ENCODE data around the gene PTPRG. TPM values are rescaled to one million over a fixed set of nuclear protein-coding genes. Genes with fewer than 3 reads are reported as not detected.

Gene PTPRG
- total and polyA plus RNA-seq, 2 donors (not counting 3 experiments of a cell fraction or from before 2014, with no cell fraction given) = 8.9 to 39.1 TPM

DNA sequence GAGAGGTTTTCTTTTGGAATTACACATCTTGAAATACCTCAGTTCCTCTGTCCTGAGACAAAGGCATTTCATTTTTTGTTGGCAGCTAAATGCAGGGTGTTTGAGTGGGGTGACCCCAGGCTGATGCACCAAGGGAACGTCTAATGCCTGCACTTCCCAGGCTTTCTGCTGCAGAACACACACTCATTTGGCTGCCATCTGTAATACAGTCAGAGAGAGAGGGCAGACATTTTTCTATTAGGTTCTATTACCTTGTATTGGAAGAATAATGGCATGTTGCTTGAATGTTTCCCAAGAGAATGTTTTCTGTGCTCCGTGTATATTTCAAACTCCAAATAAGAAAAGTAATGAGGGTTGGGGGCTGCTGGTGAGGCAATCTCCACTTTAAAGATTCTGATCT is 87.1 kb downstream of the PTPRG start:
- POLR2A ChIA-PET = no interaction called here
- Histone ChIP-seq H3K27me3 (ENCODE audit: control insufficient read depth in 2 of 2, insufficient read depth in 2 of 2, low read length in 2 of 2) (no peaks in the 10 kb centered on the region), H2AFZ (ENCODE audit: low read depth, low read length) (no peak overlapping the region), H3K79me2 (ENCODE audit: control insufficient read depth, insufficient read depth, low read length) (peaks cover 1% of the 10 kb centered on the region), H3K4me3 (replicated peaks in 1 of 3; ENCODE audit: insufficient read depth in 1 of 3, low read depth in 1 of 3, low read length in 3 of 3) (no peak overlapping the region), H3K27ac (ENCODE audit: insufficient read depth, low read depth, low read length) (no peak overlapping the region), H4K20me1 (replicated peaks; ENCODE audit: control insufficient read depth, extremely low read depth, insufficient read depth, low read length) (no peaks in the 10 kb centered on the region), H3K4me2 (ENCODE audit: insufficient read depth, low read length) (no peak overlapping the region), H3K9ac (replicated peaks; ENCODE audit: extremely low read depth, insufficient read depth, low read length) (no peak overlapping the region), H3K9me3 (replicated peaks; ENCODE audit: control insufficient read depth, insufficient read depth, low read length) (no peaks in the 10 kb centered on the region), H3K9me1 (replicated peaks; ENCODE audit: control insufficient read depth, extremely low read depth, insufficient read depth, low read length) (no peaks in the 10 kb centered on the region), H3K4me1 (ENCODE audit: control insufficient read depth, extremely low read depth, insufficient read depth, low read length) (peaks cover 16% of the 10 kb centered on the region), H3K36me3 (ENCODE audit: control insufficient read depth in 2 of 2, extremely low read depth in 1 of 2, insufficient read depth in 2 of 2, low read length in 2 of 2) (no peaks in the 10 kb centered on the region)
- CTCF ChIA-PET = no interaction called here
- dilution Hi-C loops (cut with MboI; ENCODE audit: extremely low pct_ligation_motif_present, low sequenced_read_pairs) = no loop called here
- DNase-seq (ENCODE audit: low read depth, low spot score) (peak; percentile 24), FAIRE-seq (no peak)
- TF ChIP-seq, protein P1, sequence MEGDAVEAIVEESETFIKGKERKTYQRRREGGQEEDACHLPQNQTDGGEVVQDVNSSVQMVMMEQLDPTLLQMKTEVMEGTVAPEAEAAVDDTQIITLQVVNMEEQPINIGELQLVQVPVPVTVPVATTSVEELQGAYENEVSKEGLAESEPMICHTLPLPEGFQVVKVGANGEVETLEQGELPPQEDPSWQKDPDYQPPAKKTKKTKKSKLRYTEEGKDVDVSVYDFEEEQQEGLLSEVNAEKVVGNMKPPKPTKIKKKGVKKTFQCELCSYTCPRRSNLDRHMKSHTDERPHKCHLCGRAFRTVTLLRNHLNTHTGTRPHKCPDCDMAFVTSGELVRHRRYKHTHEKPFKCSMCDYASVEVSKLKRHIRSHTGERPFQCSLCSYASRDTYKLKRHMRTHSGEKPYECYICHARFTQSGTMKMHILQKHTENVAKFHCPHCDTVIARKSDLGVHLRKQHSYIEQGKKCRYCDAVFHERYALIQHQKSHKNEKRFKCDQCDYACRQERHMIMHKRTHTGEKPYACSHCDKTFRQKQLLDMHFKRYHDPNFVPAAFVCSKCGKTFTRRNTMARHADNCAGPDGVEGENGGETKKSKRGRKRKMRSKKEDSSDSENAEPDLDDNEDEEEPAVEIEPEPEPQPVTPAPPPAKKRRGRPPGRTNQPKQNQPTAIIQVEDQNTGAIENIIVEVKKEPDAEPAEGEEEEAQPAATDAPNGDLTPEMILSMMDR (IDR thresholded peaks at IDR 0.05; ENCODE audit: extremely low read depth in 1 of 2, insufficient read depth in 1 of 2, low read depth in 1 of 2, low read length in 2 of 2) = no peak
- TF ChIP-seq MYC (IDR thresholded peaks at IDR 0.05; ENCODE audit: low read depth, low read length) = no peak
- TF ChIP-seq FOS (IDR thresholded peaks at IDR 0.05; ENCODE audit: borderline replicate concordance, insufficient read depth, low read length) = no peak
- no peak for TF ChIP-seq POLR2AphosphoS5 (IDR thresholded peaks at IDR 0.05; ENCODE audit: insufficient read depth, low read depth, low read length)
- no peak for TF ChIP-seq POLR2A (IDR thresholded peaks at IDR 0.05; ENCODE audit: low read depth, low read length)
- TF ChIP-seq EZH2 (IDR thresholded peaks at IDR 0.05; ENCODE audit: borderline replicate concordance, low read depth, low read length, severe bottlenecking) = no peak
- no peak for TF ChIP-seq JUN (IDR thresholded peaks at IDR 0.05; ENCODE audit: borderline replicate concordance, insufficient read depth, insufficient read length, low read depth)
- TF ChIP-seq GATA2 (IDR thresholded peaks at IDR 0.05; ENCODE audit: insufficient read depth, insufficient read length, low read depth, low read length) = no peak
- TF ChIP-seq, protein P2, sequence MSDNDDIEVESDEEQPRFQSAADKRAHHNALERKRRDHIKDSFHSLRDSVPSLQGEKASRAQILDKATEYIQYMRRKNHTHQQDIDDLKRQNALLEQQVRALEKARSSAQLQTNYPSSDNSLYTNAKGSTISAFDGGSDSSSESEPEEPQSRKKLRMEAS (IDR thresholded peaks at IDR 0.05; ENCODE audit: insufficient read depth, insufficient read length) = no peak
- no TSS peak for BruUV-seq (replicated peaks)
- intact Hi-C loops (cut with micrococcal nuclease) = no loop called here
